Fibroblast of skin of scalp (primary cell): ENCODE measurements around the gene DPP10.

ENCODE experiments used
- DNase-seq: peaks from one replicate; pipeline ENCODE4 v3.0.0-alpha.2; 2013

The DPP10 gene

DNA sequence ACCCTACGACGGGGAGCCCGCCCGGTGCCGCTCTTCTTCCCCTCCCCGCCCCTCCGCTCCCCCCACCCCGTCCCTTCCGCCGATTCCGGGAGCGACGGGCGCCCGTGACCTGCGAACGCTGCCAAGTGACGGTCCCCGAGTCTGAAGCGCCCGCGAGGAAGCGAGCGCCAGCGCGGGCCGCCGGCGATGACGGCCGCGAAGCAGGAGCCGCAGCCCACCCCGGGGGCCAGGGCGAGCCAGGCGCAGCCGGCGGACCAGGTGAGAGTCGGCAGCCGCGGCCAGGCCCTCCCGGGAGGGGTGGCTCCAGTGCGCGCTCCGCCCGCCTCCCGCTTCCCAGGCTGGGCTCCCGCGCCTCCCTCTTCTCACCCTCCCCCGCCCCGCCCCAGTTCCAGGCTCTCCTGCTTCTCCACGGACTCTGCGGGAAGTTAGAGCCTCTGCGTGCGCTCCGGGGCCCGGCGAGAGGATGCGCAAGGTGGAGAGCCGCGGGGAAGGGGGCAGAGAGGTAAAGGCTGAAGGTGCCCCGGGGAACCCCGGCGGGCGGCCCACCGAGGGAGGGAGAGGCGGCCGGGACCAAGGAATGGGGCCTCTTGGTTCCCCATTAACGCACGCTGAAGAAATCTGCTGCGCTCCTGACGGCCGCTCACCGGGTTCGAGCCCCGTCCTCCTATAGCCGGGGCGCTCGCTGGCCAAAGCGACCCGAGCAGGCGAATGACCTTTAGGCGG, 719.5 kb downstream of the DPP10 start:
- DNase-seq, result no peak

DNA sequence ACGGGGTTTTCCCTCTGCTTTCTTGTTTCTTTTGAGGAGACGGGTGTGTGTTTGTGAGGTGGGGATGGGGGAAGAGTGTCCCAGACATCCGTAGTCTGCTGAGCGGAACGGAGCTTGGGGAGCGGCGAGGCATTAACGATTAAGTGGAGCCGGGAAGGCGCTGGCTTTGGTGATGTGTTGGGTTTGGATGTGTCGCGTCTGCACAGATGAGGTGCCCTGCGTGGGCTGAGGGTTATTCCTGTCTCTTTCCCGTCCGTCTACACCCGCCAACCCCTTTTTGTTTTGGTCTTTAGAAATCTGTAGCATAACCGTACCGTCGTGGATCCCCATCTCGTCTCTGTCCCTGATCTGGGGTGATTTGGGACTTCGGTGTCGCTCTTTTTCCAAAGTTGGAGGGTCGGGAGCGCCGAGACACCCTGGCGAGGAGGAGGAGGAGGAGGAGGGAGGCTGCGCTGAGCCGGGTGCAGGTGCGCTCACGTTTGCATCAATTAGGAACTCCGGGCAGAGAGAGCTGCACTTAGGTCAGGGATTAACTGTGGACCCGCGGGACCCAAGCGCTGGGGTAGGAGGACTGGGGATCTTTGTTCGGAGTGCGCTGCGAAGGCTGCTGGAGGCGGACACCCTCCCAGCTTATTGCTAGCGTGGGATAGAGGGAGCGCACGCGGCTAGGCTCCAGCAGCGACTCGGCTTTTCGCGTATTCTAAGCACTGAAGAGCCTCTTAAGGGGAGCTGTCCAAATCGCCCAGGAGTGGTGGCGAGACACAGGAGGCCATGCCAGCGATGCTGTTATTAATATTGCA, 720.3 kb downstream of the DPP10 start:
- DNase-seq, result no peak

DNA sequence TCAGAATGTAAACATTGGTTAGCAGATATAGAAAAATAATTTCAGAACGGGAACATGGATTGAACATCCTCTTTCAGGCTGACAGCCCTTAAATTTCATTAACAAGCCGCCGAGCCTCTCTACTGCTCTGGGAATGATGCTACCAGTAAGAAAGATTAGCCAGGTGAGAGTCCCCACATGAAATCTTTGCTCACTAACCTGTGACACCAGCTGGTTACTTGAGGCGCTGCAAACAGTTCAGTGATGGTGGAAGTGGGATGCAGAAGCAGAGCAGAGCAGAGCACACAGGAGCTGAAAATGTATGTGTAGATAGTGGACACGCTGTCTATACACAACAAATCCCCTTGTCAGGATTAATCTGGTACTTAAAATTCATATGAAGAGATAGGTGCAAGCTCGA, 721.1 kb downstream of the DPP10 start:
- DNase-seq, result no peak

DNA sequence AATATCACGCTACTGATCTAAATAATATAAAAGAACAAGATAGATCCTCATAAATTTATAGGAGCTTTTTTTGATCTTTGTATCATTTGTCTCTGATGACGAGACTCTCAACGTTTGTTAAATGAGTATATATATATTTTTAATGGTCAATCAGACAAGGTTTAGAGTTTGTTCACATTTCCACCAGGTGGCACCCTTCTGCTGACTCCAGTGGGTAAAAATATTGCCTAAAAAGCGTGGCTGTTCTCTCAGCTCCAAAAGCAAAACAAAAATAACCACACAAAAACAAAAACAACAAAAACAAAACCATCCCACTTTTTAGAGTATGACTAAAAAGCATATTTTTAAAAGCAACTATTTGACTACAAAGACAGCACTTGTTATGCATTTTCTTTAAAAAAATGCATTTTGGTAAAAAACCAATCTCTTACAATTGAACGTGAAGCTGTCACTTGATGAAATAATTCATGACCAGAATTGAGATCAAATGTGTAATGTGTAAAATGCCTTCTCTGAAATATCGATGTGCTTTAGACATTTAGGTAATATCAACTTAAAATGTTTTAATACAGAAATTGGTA, 723.2 kb downstream of the DPP10 start:
- peak; percentile 12 for DNase-seq

DNA sequence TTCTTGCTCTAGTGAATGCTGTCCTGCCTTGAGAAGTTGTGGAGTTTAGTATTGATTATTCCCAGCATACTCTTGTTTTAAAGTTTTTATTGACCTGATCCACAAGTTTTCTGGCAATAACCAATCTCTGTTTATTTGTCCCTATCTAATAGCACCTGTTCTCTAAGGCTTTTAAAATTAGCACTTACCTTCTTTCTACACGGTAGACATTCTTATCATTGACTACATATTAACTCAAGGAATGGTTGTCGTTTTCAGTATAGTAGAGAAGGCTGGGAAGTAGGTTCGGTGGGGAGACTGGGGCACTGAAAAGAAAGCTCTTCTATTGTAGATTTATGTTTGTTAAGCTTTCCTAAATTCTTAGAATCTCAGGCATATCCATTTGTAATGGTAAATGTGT, 726.0 kb downstream of the DPP10 start:
- DNase-seq, result no peak

DNA sequence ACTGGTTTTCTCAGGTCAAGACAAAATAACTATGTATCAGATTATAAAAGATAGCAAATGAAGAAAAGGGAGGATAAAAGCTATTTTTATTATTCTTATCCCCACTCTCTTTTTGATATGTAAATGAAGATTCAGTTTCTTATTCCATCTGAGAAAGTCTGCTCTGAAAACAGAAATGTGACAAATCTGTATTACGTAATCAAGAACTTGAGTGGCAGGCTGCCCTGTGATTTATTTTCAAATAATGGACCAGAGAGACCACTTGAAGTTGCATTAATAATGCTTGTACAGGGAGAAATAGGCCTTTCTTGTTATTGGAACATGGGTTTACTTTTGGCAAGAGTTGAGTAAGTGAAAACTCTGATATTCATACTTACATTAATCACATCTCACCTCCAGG, 727.4 kb downstream of the DPP10 start:
- DNase-seq, result no peak

DNA sequence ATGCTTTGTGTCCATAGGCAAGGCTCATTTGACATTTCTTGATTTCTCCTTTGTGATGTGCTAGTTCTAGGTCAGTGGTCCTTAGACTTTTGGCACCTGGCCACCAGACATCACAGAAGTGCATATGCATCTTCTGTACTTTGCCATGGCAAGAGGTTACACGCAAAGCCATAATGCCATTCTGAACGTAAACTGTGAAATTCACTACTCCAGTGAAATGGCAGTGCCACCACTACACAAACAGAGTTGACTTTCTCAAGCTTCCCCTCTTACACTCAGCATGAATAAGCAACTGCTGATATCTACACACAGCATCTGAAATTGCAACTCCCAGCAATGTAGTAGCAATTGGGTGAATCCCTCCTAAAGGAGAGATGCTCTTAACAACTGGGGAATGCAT, 729.3 kb downstream of the DPP10 start:
- DNase-seq, result no peak

DNA sequence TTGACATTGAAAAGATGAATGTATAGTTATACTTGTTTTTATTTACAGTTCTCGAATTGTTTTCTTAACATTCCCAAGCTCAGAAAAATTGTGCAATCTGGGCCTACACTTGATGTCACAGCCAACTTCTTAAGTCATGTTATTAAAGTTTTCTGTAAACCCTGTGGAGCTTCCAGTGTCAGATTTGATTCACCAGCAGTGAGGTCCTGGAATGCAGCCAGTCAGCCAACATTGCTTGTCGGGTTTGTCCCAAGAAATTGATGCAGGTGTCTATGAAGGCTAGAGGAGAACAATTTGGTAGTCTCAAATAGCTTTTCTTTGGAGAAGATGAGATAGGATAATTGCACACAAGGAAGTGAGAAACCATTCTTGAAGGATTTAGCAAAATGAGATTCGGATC, 732.2 kb downstream of the DPP10 start:
- no peak for DNase-seq

DNA sequence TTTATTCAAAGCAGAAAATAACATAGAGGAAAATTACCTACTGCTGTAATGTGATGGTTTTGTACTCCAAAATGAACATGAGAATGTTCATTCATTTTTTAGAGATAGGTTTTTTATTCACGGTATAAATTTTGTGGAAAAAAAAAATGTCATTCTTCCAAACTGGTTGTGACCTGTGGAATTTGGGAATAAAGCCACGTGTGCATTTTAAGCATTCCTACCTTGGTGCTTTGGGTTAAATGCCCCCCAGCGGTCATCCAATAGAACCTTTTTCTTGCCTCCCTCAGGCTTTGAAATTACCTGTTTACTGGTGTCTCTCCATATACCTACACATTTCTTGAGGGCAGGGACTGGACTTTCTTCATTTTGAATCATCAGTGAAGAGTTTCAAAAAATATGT, 740.7 kb downstream of the DPP10 start:
- no peak for DNase-seq

DNA sequence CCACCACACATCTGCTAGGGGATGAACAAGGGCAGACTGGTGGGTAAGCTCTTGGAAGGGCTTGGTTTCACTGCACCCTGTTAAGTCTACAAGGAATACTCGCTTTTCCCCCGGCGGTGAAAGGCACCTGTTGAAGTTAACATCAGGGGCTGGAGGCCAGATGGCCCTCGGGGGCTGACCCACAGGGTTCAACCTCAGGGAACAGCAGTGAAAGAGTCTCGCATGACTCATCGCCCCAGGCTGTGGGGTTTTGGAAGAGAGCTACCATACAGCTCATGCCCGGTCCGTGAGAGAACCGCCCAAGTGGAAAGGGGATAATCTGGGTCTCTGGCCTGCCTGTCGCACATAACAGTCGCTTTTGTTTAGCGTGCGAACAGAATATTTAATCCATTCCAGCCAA, 748.0 kb downstream of the DPP10 start:
- no peak for DNase-seq

DNA sequence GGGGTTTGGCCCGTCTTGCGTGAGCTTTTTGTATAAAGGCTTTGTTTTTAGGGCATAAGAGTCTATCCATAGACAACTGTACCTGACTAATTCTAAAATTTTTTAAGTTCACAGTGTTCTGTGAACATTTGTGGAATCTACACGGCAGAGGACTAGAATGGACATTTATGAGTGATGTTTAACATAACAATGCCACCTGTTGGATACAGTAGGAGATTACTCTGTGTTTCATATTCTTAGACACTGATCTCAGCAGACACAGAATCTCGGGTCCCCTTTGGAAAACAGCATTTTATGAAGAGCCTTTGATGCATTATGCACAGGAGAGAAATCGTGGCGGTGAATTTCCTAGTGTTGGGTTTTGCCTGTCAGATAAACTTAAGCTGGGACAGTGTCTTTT, 752.2 kb downstream of the DPP10 start:
- no peak for DNase-seq

DNA sequence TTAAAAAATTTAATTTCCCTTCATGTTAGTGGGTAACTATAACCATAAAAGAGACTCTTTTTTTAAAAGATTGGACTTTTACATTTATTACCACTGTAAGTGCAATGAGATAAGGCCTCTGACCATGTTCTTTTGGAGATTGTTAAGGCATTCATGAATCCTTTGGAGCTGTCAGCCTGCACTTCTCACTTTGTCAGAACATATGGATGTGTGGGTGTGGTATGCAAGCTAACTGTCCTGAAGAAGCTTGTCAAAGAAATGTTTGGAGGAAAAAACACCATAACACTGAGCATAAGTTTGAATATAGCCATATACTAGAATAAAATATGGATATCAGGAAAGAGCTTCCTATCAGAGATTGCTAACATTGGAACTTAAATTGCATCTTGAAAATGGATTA, 754.1 kb downstream of the DPP10 start:
- DNase-seq, result no peak

DNA sequence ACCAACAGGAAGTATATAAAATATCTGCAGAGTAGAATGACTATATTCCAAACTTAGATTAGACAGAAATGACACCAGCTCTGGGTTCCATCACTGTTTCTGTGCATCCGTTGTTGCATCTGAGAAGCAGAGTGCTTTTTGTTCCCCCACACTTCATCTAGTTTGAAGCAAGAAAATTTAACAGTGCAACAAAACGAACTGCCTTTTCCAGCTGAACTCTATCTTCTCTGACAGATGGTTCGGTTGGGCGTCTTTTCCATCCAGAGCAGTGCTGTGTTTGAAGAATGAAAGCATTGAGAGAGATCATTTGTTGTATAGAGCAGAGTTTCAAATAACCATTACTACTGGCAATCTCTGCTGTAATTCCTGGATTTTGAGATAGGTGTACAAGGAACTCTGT, 757.5 kb downstream of the DPP10 start:
- no peak for DNase-seq

DNA sequence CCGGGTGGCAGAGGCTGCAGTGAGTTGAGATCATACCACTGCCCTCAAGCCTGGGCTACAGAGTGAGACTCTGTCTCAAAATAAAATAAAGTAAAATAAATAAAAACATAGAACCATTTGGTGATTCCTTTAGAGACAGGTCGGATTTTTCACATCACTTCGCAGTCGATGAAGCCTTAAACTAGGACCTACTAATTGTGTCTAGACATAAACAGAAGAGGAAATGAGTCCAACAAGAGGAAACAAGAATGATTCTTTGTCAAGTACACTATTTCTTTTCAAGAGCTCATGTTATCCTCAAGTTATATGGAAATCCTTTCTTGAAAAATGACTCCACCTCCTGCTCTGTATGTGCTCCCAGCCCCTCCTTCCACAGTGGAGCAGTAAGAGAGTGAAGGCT, 758.9 kb downstream of the DPP10 start:
- no peak for DNase-seq

DNA sequence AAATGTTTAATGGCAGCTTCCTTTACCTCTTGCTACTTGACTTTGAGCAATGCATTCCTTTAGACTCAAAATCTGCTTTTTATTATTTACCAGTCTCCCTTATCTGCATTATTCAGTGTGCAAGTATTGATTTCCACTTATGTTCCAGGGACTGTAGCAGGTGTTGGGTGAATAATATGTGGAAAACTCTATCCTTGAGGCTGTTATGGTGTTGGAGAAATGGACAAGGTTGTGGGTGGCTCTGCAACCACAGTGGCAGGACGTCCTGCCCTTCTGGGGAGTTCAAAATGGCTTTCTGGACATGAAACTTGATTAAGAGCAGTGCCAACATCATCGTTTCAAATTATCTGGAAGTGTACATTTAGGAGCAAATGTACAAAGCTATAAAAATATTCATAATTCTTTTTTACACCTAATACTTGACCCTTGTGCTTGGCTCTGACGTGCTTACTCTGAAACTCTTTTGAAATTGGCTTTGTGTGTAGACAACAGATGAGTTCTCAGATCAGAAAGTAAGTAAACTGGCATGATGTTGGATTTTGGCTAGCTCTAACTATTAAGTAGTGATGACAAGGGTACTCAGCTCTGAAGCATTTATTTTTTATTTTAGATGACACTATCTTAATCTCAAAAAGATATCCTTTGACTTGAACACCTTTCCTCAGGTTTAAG, 766.2 kb downstream of the DPP10 start:
- no peak for DNase-seq

DNA sequence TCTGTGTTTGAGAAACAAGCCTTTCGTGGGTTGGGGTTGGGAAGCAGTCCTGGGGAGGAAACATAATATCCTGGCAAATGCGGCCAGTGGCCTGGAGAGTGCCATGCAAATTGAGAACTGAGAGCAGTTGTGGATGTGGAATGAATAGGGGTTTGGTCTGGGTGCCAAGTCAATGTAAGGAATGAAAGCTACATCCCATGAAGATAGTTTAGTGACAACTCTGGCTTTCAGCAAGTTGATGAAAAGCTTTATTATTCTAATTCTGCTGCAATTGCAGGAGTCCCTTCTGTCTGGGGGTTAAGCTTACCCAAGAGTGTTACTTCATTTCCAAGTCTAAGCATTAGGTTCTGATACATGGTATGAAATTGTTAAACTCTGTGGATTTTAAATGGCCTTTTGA, 771.6 kb downstream of the DPP10 start:
- DNase-seq, result no peak

DNA sequence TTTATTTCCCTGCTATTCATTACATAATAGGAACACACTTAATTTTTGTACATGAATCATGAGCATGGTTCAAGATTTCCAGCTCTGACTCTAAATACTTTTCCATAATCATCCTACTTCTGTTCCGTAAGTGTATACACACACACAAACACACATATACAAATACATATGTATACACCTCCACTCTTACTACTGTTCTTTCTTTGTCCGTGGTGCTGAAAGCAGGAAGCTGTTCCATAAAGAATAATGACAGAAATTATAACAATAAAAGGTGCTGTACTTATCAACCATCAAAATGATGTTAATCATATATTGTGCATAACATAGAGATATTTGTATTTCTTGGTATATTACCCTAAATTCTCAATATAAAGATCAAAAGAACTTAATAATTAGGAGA, 776.9 kb downstream of the DPP10 start:
- DNase-seq, result no peak

DNA sequence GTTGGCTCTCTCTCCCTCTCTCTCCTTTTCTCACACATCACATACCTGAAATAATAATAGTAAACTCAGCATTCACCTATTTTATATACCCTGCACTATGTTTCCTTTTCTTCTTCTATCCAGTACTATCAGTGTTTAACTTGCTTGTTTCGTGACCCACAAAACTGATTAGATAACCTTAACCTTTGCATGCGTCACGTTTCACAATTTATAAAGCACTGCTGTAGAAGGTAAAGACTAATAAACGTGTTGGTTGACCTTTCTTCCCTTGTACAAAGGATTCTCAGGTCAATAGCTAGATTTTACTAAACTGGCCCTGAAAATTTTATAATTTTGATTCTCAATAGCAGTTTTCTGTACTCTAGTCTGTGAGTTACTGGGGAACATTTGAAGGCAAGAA, 791.7 kb downstream of the DPP10 start:
- no peak for DNase-seq

DNA sequence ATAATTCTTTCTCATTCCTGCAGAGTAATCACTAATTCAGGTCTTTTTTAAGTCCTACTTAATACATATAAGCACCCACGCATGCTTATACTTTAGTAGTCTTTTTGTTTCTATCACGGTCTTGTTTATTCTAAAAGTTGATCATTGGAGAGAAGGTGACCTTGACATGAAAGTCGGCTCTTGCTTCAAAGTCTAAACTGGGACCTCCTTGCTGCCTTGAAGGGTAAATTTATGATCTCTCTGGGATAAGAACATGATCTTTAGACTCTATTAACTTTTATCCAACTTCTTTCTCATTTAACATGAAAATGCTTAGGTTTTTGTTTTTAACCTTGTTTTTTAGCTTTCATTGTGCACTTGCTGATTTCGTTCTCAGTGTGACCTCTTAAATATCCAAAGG, 792.3 kb downstream of the DPP10 start:
- DNase-seq, result no peak

DNA sequence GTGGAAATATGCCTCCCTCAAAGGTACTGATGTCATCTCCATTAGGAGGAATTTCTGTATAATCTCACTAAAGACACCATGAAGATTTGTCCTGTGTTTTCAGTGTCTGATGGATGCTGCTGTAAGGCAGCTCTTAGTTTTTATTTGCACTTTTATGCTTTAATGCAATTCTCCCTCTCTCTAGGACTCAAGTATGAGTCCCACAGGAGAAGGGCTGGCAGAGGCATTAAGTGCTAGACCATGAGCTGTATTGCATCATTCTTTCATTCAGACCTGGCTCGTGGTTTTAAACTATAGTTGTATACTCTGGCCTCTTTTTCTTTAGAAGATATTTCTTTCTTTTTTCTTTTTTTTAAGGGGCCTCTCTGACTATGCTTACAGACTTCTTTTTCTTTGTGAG, 805.6 kb downstream of the DPP10 start:
- no peak for DNase-seq

DNA sequence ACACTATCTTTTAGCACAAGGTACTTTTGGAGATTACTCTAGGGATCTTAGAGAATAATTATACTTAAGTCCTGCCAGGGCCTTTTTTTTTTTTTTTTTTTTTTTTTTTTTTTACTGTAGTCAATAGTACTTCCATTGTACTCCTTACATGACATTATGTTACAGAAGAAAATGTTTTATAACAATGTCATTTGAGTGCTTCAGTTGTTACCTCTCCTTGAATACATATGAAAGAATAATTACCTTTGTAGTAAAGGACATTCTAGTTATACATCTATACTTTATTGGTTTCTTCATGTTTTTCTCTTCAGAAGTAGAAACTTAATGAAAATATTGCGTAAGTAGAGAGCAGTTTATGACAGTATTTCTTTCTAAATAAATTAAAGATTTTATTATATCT, 834.9 kb downstream of the DPP10 start:
- DNase-seq, result no peak

DNA sequence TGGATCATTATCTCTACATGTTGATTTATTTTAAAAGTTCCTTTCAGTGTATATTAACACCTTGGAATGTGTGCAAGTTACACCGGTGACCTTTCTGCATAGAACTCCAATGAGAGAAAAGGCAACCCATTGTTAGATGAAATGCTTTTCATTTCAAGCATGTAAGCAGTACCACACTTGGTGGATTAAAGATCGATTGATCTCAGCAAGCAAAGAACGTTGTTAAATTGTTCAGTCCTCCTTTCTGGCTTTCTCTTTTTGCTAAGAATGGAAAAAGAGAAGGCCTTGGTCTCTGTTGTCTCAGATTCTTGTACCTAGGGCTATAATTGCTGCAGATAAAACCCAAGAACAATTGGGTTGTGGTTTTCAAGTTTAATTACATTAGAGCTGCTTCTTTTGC, 843.0 kb downstream of the DPP10 start:
- no peak for DNase-seq

DNA sequence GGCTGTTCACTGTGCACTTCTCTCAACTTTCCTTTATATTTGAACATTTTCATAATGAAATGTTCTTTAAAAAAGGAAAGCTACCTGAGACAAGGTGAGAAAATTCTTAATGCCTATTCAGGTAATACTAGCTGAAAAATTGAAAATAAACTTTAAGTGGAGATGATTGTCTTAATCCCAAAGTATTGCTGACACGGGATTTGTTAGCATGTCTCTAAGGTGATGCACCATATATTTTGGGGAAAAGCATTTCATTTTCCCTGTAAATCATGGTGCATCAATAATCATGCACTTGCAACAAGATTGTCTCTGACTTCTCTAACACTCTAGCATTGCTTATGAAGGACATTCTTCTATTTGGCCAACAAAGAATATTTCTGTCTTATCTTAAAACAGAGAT, 848.0 kb downstream of the DPP10 start:
- no peak for DNase-seq

DNA sequence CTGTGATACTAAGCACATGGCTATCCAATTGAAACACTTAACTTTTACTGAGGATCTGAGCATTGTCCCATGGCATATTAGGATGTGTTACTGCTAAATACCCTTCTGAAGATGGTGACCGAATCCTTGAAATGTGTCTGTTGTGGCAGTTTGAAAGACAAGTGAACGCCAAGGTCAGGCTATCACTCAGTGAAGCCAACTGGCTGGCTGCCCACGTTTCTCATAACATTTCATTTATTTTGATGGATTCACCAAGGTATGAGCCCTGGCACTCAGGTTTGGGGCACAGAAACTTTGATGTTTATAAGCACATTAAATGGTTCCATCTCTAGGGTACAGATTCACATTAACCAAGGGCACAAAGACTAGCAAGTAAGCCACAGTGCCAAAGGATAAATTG, 850.3 kb downstream of the DPP10 start:
- DNase-seq, result no peak
